22Rv1 (cell line): ENCODE results near the gene PRSS58.

Experiments
- CTCF ChIP-seq: fragments of 450-650 bp; IDR thresholded peaks from 2 replicates; pipeline ENCODE4 v1.5.1; 2017; ENCODE audit warnings: mild to moderate bottlenecking
- ZFX ChIP-seq: fragments of 450-650 bp; IDR thresholded peaks from 2 replicates; pipeline ENCODE4 v1.6.1; 2017; ENCODE audit warnings: antibody characterized with exemption, borderline replicate concordance

GRCh38 chr7:142250705-142251104, 7.2 kb downstream of the PRSS58 start:
- no peak for TF ChIP-seq CTCF
- no peak for TF ChIP-seq ZFX
